Esophagus muscularis mucosa (tissue), 4 donors: ENCODE results near the gene ASB13. TPM values are rescaled to one million over a fixed set of nuclear protein-coding genes. Genes with fewer than 3 reads are reported as not detected.

ENCODE experiments used
- DNase-seq: peaks from one replicate; pipeline ENCODE4 v3.0.0-alpha.2; 2017; ENCODE audit errors: extremely low spot score
- H3K27ac ChIP-seq, 4 donors: fragments of 200-600 bp; sonication (generic); replicated peaks in 1 of 4; 1 replicate in 3 of 4; 2 replicates in 1 of 4; pipeline ENCODE4 v1.5.1; 2016 to 2019; ENCODE audit warnings: mild to moderate bottlenecking in 1 of 4
- H3K27me3 ChIP-seq, 4 donors: fragments of 200-600 bp; sonication (generic); one replicate each; pipeline versions ENCODE4 v1.5.1 to v1.6.0; 2016 to 2019
- H3K36me3 ChIP-seq, 4 donors: fragments of 200-600 bp; sonication (generic); one replicate each; pipeline ENCODE4 v1.5.1; 2016 to 2019
- H3K4me1 ChIP-seq, 4 donors: fragments of 200-600 bp; sonication (generic); one replicate each; pipeline ENCODE4 v1.5.1; 2016 to 2019
- H3K4me3 ChIP-seq, 4 donors: fragments of 200-600 bp; sonication (generic); 1 replicate in 2 of 4; 2 replicates in 2 of 4; pipeline ENCODE4 v1.5.1; 2016 to 2019; ENCODE audit warnings: mild to moderate bottlenecking in 4 of 4, moderate library complexity in 1 of 4
- H3K9me3 ChIP-seq, 4 donors: fragments of 200-600 bp; sonication (generic); 1 replicate in 3 of 4; 2 replicates in 1 of 4; pipeline ENCODE4 v1.5.1; 2016 to 2019
- EP300 ChIP-seq: sonication (generic); formaldehyde crosslinking; IDR thresholded peaks from one replicate; pipeline ENCODE4 v1.6.1; 2017; ENCODE audit warnings: antibody characterized with exemption
- POLR2A ChIP-seq: fragments of 450-650 bp; IDR thresholded peaks from one replicate; pipeline ENCODE4 v1.6.1; 2017; ENCODE audit warnings: antibody characterized with exemption, moderate library complexity, mild to moderate bottlenecking, low read depth
- POLR2AphosphoS5 ChIP-seq, 2 donors: sonication (generic); formaldehyde crosslinking; IDR thresholded peaks; one replicate each; pipeline ENCODE4 v1.6.1; 2017; ENCODE audit warnings: antibody characterized with exemption in 2 of 2
- WGBS: methylation state at CpG from one replicate; pipeline ENCODE4 v1.1.5; 2018; 5-methylcytosine and 5-hydroxymethylcytosine counted together
- intact Hi-C: fragments of 100-400 bp; cut with DNase I; formaldehyde crosslinking; loops from one replicate; pipeline ENCODE4 v1.15.1; 2023
- total RNA-seq, 4 donors: library from RNA; depleted of rRNA; stranded (reverse); fragments of >200 nt; gene quantifications; one replicate each; pipeline versions ENCODE4 v1.1.0 to v1.2.1, GENCODE V29; 2016
- TF ChIP-seq, protein P1 (sequence below), 3 experiments: fragments of 200-600 bp in 2 of 3; fragments of 450-650 bp in 1 of 3; sonication (generic) in 2 of 3; IDR thresholded peaks; one replicate each; pipeline ENCODE4 v1.5.1; 2017 to 2019; ENCODE audit warnings: antibody characterized with exemption in 3 of 3, mild to moderate bottlenecking in 2 of 3, moderate library complexity in 1 of 3

The ASB13 gene
- total RNA-seq, 4 donors from 2014 or later, result 15.4 to 24.0 (median 17.4) TPM

DNA sequence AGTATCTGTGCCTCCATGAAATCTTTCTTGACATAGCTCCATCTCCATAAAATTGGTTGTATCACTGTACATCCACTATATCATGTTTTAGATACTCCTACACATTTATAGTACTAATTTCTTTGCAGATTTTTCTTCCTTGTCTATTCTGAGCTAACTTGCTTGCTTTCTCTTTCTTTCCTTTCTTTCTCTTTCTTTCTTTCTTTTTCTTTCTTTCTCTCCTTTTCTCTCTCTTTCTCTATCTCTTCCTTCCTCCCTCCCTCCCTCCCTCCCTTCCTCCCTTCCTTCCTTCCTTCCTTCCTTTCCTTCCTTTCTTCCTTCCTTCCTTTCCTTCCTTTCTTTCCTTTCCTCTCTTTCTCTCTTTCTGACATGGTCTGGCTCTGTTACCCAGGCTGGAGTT is 42.0 kb upstream of the ASB13 start:
- intact Hi-C loops, result no loop called here

DNA sequence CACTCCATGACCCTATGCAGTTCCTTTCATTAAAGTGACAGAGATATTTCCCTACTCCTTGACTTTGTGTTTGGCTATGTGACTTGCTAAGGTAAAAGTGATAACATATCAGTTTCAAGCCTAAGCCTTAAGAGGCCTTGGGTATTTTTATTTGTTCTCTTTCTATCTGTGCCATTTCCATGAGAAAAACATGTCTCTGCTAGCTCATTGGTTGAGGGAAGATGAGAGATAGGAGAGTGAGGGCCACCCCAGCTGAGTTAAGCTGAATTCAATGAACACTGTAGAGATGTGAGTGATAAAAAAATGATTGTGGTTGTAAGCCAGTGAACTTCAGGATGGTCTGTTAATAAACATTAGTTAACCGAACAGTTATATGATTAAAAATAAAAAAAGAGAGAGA is 31.7 kb upstream of the ASB13 start:
- Histone ChIP-seq H3K27me3 (no peaks in the 10 kb centered on the region), H3K36me3 (no peaks in the 10 kb centered on the region), H3K9me3 (no peaks in the 10 kb centered on the region), H3K4me1 (peaks cover 5 to 18% (median 12%) of the 10 kb centered on the region in 4 donors), H3K27ac (no peak overlapping the region), H3K4me3 (no peak overlapping the region)
- WGBS, result 100% methylated on average over 1 of the region's 1 CpG
- intact Hi-C loops, result no loop called here
- DNase-seq, result no peak
- TF ChIP-seq POLR2A (no peak), EP300 (no peak), POLR2AphosphoS5 (IDR thresholded peaks at IDR 0.05) (no peak)
- TF ChIP-seq, protein P1, sequence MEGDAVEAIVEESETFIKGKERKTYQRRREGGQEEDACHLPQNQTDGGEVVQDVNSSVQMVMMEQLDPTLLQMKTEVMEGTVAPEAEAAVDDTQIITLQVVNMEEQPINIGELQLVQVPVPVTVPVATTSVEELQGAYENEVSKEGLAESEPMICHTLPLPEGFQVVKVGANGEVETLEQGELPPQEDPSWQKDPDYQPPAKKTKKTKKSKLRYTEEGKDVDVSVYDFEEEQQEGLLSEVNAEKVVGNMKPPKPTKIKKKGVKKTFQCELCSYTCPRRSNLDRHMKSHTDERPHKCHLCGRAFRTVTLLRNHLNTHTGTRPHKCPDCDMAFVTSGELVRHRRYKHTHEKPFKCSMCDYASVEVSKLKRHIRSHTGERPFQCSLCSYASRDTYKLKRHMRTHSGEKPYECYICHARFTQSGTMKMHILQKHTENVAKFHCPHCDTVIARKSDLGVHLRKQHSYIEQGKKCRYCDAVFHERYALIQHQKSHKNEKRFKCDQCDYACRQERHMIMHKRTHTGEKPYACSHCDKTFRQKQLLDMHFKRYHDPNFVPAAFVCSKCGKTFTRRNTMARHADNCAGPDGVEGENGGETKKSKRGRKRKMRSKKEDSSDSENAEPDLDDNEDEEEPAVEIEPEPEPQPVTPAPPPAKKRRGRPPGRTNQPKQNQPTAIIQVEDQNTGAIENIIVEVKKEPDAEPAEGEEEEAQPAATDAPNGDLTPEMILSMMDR (IDR thresholded peaks at IDR 0.05), result no peak

More for the DNA sequence above, 42.0 kb upstream of the ASB13 start:
- peaks cover 6 to 10% (median 8%) of the 10 kb centered on the region in 4 donors for H3K4me1 ChIP-seq
- H3K4me3 ChIP-seq, result no peak overlapping the region
- no peaks in the 10 kb centered on the region for H3K27me3 ChIP-seq
- H3K27ac ChIP-seq, result no peak overlapping the region
- no peaks in the 10 kb centered on the region for H3K36me3 ChIP-seq
- no peak for TF ChIP-seq POLR2A
- TF ChIP-seq POLR2AphosphoS5 (IDR thresholded peaks at IDR 0.05), result no peak
- no peak for TF ChIP-seq EP300
- TF ChIP-seq, protein P1 (IDR thresholded peaks at IDR 0.05), result no peak
- no peaks in the 10 kb centered on the region for H3K9me3 ChIP-seq
- DNase-seq, result no peak

DNA sequence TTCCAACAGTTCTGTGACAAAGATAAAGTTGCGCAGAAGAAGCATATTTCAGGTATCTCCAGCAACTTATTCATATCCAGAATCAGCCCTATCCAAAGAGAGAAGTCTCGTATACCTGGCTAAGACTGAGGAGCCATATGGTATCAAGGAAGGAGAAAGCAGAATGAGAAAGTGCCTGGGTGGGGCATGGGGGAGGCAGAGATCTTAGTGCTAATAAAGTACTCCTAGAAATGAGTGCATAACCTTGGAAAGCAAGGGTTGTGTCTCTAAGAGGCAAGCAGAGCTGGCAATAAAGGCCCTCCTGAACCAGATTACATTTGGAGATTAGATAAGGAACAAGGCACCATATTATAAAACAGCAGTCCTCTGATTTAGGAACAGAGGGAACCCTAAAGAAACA is 30.9 kb upstream of the ASB13 start:
- H3K4me3 ChIP-seq, result no peak overlapping the region
- DNase-seq, result no peak
- no peaks in the 10 kb centered on the region for H3K36me3 ChIP-seq
- H3K9me3 ChIP-seq, result no peaks in the 10 kb centered on the region
- 97% methylated on average over 2 of the region's 2 CpGs for whole genome bisulfite sequencing
- no peak overlapping the region for H3K27ac ChIP-seq
- intact Hi-C loops, result no loop called here
- H3K4me1 ChIP-seq, result peaks cover 8 to 25% (median 19%) of the 10 kb centered on the region in 4 donors
- no peaks in the 10 kb centered on the region for H3K27me3 ChIP-seq
- TF ChIP-seq EP300 (no peak), POLR2A (no peak), POLR2AphosphoS5 (IDR thresholded peaks at IDR 0.05) (no peak)
- TF ChIP-seq, protein P1 (IDR thresholded peaks at IDR 0.05), result no peak

DNA sequence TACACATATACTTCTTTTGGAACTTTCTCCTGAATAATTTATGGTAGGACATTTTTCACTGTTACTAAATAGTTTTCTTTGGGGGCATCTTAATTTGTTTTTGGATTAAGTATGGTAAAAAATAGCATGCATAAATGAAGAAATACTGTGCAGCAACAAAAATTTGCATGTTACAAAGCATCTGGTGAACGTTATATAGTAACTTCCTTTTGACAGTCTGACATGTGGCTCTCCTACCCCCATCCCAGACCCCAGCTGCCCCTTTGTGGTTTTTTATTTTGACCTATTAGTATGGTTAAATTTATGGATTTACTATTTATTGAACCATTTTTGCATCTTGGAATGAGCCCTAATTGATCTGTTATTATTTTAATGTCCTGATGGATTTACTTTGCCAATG is 28.2 kb upstream of the ASB13 start:
- no peak for DNase-seq
- WGBS, result 73% methylated on average over 1 of the region's 1 CpG
- intact Hi-C loops, result no loop called here

More for the DNA sequence above, 28.2 kb upstream of the ASB13 start:
- Histone ChIP-seq H3K9me3 (no peaks in the 10 kb centered on the region), H3K27me3 (no peaks in the 10 kb centered on the region), H3K36me3 (no peaks in the 10 kb centered on the region), H3K4me1 (peaks cover 10 to 37% (median 28%) of the 10 kb centered on the region in 4 donors), H3K4me3 (no peak overlapping the region), H3K27ac (no peak overlapping the region)
- TF ChIP-seq, protein P1 (IDR thresholded peaks at IDR 0.05), result no peak
- TF ChIP-seq POLR2AphosphoS5 (IDR thresholded peaks at IDR 0.05) (no peak), EP300 (no peak), POLR2A (no peak)
